Measurements from ENCODE around the gene NLGN1.

The NLGN1 gene

GRCh38 chr3:173681188-173681678 is 283.7 kb downstream of the NLGN1 start:
- no peak for TF ChIP-seq CTCF (conservative IDR thresholded peaks at IDR 0.05; ENCODE audit: low read length)
- no peak for DNase-seq (ENCODE audit: low read depth)
- H3K4me3 ChIP-seq (ENCODE audit: low read length) = no peak overlapping the region

GRCh38 chr3:173685456-173685855 is 287.9 kb downstream of the NLGN1 start:
- no peak overlapping the region for H3K4me3 ChIP-seq (ENCODE audit: low read length)
- DNase-seq (ENCODE audit: low read depth) = no peak
- no peak for TF ChIP-seq CTCF (conservative IDR thresholded peaks at IDR 0.05; ENCODE audit: low read length)

GRCh38 chr3:173688216-173688842 is 290.8 kb downstream of the NLGN1 start:
- peak; percentile 11 for DNase-seq (ENCODE audit: low read depth)
- TF ChIP-seq CTCF (conservative IDR thresholded peaks at IDR 0.05; ENCODE audit: low read length) = no peak
- H3K4me3 ChIP-seq (ENCODE audit: low read length) = no peak overlapping the region

GRCh38 chr3:173690542-173691180 is 293.1 kb downstream of the NLGN1 start:
- no peak overlapping the region for H3K4me3 ChIP-seq (ENCODE audit: low read length)
- no peak for TF ChIP-seq CTCF (conservative IDR thresholded peaks at IDR 0.05; ENCODE audit: low read length)
- peak; percentile 39 for DNase-seq (ENCODE audit: low read depth)

- no peak for DNase-seq (ENCODE audit: low read depth)
- no peak overlapping the region for H3K4me3 ChIP-seq (ENCODE audit: low read length)
- TF ChIP-seq CTCF (conservative IDR thresholded peaks at IDR 0.05; ENCODE audit: low read length) = no peak
Observed at GRCh38 chr3:173699353-173699752, 301.8 kb downstream of the NLGN1 start.

GRCh38 chr3:173700336-173700735 is 302.8 kb downstream of the NLGN1 start:
- no peak for TF ChIP-seq CTCF (conservative IDR thresholded peaks at IDR 0.05; ENCODE audit: low read length)
- no peak for DNase-seq (ENCODE audit: low read depth)
- no peak overlapping the region for H3K4me3 ChIP-seq (ENCODE audit: low read length)

- no peak for TF ChIP-seq CTCF (conservative IDR thresholded peaks at IDR 0.05; ENCODE audit: low read length)
- no peak overlapping the region for H3K4me3 ChIP-seq (ENCODE audit: low read length)
- no peak for DNase-seq (ENCODE audit: low read depth)
Observed at GRCh38 chr3:173702561-173702960, 305.0 kb downstream of the NLGN1 start.
